Ovary (tissue), 9 donors: ENCODE measurements around the gene ZNF609. TPM values are rescaled to one million over a fixed set of nuclear protein-coding genes. Genes with fewer than 3 reads are reported as not detected.

Source experiments
- DNase-seq, 5 donors: peaks; one replicate each; pipeline ENCODE4 v3.0.0-alpha.2; 2019 to 2020
- H3K27ac ChIP-seq, 2 donors: fragments of 200-600 bp; one replicate each; pipeline versions ENCODE4 v1.5.1 to v1.8.0; 2019 to 2022
- H3K27me3 ChIP-seq: fragments of 200-600 bp; one replicate; pipeline ENCODE4 v1.8.0; 2022
- H3K36me3 ChIP-seq: fragments of 200-600 bp; sonication (generic); one replicate; pipeline ENCODE4 v1.5.1; 2019
- H3K4me1 ChIP-seq: one replicate; pipeline ENCODE4 v1.8.1; 2013; ENCODE audit warnings: mild to moderate bottlenecking, moderate library complexity; ENCODE audit not compliant: insufficient read depth
- H3K4me3 ChIP-seq: fragments of 200-600 bp; sonication (generic); one replicate; pipeline ENCODE4 v1.5.1; 2017
- H3K9me3 ChIP-seq, 2 donors: fragments of 200-600 bp in 1 of 2; sonication (generic) in 1 of 2; one replicate each; pipeline versions ENCODE4 v1.5.1 to v1.8.1; 2013 to 2019; ENCODE audit warnings: mild to moderate bottlenecking in 1 of 2, moderate library complexity in 1 of 2
- CTCF ChIP-seq, 3 donors: fragments of 450-650 bp in 2 of 3; fragments of 200-600 bp in 1 of 3; IDR thresholded peaks; one replicate each; pipeline versions ENCODE4 v1.5.1 to v1.8.0; 2016 to 2022; ENCODE audit warnings: antibody characterized with exemption in 3 of 3, mild to moderate bottlenecking in 1 of 3
- EP300 ChIP-seq: sonication (generic); formaldehyde crosslinking; IDR thresholded peaks from one replicate; pipeline ENCODE4 v1.6.1; 2017; ENCODE audit warnings: antibody characterized with exemption
- POLR2A ChIP-seq: fragments of 450-650 bp; IDR thresholded peaks from one replicate; pipeline ENCODE4 v1.6.1; 2017; ENCODE audit warnings: antibody characterized with exemption, mild to moderate bottlenecking, moderate library complexity
- WGBS, 3 donors: extraction: QIAGEN DNeasy Blood & Tissue Kit in 1 of 3; methylation state at CpG; one replicate each; pipeline versions ENCODE4 v1.1.5 to v1.1.7; 2013 to 2017; 5-methylcytosine and 5-hydroxymethylcytosine counted together
- intact Hi-C, 4 donors: fragments of 100-400 bp; cut with DNase I; formaldehyde crosslinking; loops; one replicate each; pipeline versions ENCODE4 v1.11.0 to v1.15.1; 2022 to 2023
- polyA plus RNA-seq, 2 donors: library from polyadenylated mRNA; stranded (reverse); fragments of 200-250 nt in 1 of 2; fragments of 350-450 nt in 1 of 2; fragmentation: Illumina TruSeq in 1 of 2; extraction: RNeasy Lipid Tissue Mini Kit (QIAGEN cat#74804) in 1 of 2; gene quantifications; one replicate each; pipeline ENCODE4 v1.2.3, GENCODE V29; 2013 to 2014
- total RNA-seq, 7 donors: library from RNA; depleted of rRNA in 2 of 7; stranded (reverse); fragments of >200 nt in 2 of 7; fragmentation: NEBNext Ultra II Directional in 3 of 7; extraction: Animal tissue kit (Norgen Biotek cat#: 25700) in 3 of 7; gene quantifications; one replicate each; pipeline versions ENCODE4 v1.1.0 to v1.2.4, GENCODE V29; 2016 to 2023
- donor health status: DM: no; HTN: no; CAD: no; lungs with moderate emphysema.
- donor health status: DM: no; HTN: no; CAD: no.
- donor health status: Bipolar disorder and iron deficiency.
- donor health status: DM: yes; HTN: yes; CAD: no.
- donor health status: DM: no; HTN: no; CAD: no.
- donor health status: DM: yes; HTN: yes; CAD: no.

Gene ZNF609
- total and polyA plus RNA-seq, 9 donors = 18.4 to 63.6 (median 40.7) TPM

- TF ChIP-seq CTCF (IDR thresholded peaks at IDR 0.05) = no peak
- TF ChIP-seq POLR2A = no peak
- no peak for TF ChIP-seq EP300
- no peak overlapping the region for H3K27ac ChIP-seq
- intact Hi-C loops = no loop called here
- no peaks in the 10 kb centered on the region for H3K36me3 ChIP-seq
- no peak for DNase-seq
- H3K4me3 ChIP-seq = no peak overlapping the region
- H3K27me3 ChIP-seq = no peaks in the 10 kb centered on the region
- H3K9me3 ChIP-seq = no peaks in the 10 kb centered on the region
- WGBS, 3 donors = 77 to 83% (median 77%) methylated on average over 6 of the region's 6 CpGs
- no peaks in the 10 kb centered on the region for H3K4me1 ChIP-seq
These were observed 253.2 kb downstream of the ZNF609 start for GRCh38 chr15:64713592-64713991.

DNA sequence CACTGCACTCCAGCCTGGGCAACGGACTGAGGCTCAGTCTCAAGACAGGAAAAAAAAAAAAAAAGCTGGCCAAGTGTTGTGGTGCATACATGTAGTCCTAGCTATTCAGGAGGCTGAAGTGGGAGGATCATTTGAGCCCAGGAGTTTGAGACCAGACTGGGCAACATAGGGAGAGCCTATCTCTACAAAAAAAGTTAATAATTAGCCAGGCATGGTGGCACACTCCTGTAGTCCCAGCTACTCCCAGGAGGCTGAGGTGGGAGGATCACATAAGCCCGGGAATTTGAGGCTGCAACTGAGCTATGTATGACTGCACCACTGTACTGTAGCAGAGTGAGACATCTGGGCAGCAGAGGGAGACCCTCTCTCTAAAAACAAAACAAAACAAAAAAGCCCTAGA, 256.1 kb downstream of the ZNF609 start:
- intact Hi-C loops = no loop called here
- Histone ChIP-seq H3K36me3 (no peaks in the 10 kb centered on the region), H3K4me1 (no peaks in the 10 kb centered on the region), H3K9me3 (no peaks in the 10 kb centered on the region), H3K27ac (no peak overlapping the region), H3K4me3 (no peak overlapping the region), H3K27me3 (no peaks in the 10 kb centered on the region)
- WGBS, 3 donors = 87 to 88% (median 88%) methylated on average over 2 of the region's 2 CpGs
- TF ChIP-seq POLR2A (no peak), EP300 (no peak), CTCF (IDR thresholded peaks at IDR 0.05) (no peak)
- no peak for DNase-seq

DNA sequence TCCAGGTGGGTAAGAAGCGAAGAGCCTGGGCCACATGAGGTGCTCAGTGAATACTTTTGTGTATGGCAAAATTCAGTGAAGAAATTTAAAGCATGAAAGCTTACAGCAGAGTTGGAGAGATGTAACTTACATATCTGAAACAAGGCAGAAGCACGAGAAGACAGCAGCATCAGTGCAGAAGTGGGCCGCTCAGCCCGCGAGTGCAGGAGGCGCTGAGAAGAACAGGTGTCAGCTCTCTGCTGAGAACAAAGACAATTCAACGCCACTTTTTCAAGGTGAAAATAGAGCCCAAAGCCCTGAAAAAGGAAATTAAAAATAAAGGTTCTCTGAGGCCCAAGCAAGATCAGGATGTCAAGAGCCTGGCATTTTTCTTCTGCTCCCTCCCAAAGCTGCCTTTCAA, 256.8 kb downstream of the ZNF609 start:
- Histone ChIP-seq H3K27me3 (no peaks in the 10 kb centered on the region), H3K27ac (no peak overlapping the region), H3K9me3 (no peaks in the 10 kb centered on the region), H3K4me3 (no peak overlapping the region), H3K36me3 (no peaks in the 10 kb centered on the region), H3K4me1 (no peaks in the 10 kb centered on the region)
- intact Hi-C loops = no loop called here
- DNase-seq = no peak
- no peak for TF ChIP-seq POLR2A
- no peak for TF ChIP-seq CTCF (IDR thresholded peaks at IDR 0.05)
- TF ChIP-seq EP300 = no peak
- WGBS, 3 donors = 77 to 86% (median 82%) methylated on average over 7 of the region's 7 CpGs

- TF ChIP-seq POLR2A (no peak), EP300 (no peak), CTCF (IDR thresholded peaks at IDR 0.05) (no peak)
- 77 to 83% (median 77%) methylated on average over 18 of the region's 18 CpGs for WGBS, 3 donors
- no peak overlapping the region for H3K4me3 ChIP-seq
- H3K36me3 ChIP-seq = no peaks in the 10 kb centered on the region
- peak overlapping the region in 1 of 2 donors; percentile 43 for H3K27ac ChIP-seq
- intact Hi-C loops = no loop called here
- H3K4me1 ChIP-seq = no peaks in the 10 kb centered on the region
- H3K9me3 ChIP-seq = no peaks in the 10 kb centered on the region
- H3K27me3 ChIP-seq = no peaks in the 10 kb centered on the region
- DNase-seq = no peak
These were observed 257.5 kb downstream of the ZNF609 start for GRCh38 chr15:64717735-64718495.
